Activated naive CD4-positive, alpha-beta T cell (primary cell): ENCODE measurements around the gene TDRD12.
"Not testable (repeated sequence)": the region's sequence is repeated elsewhere in the genome, so short reads cannot be mapped to it uniquely, and the experiment has no call there.

Experiments used
- DNase-seq, 4 experiments: peaks; one replicate each; lab custom pipeline; 2025; lab: John Stamatoyannopoulos, UW

TDRD12 gene

GRCh38 chr19:32692727-32693061, 26.9 kb upstream of the TDRD12 start:
- DNase-seq = no peak

- not testable (repeated sequence) for DNase-seq
These were observed 26.1 kb upstream of the TDRD12 start for GRCh38 chr19:32693151-32694108.

GRCh38 chr19:32694316-32694715, 25.3 kb upstream of the TDRD12 start:
- DNase-seq = not testable (repeated sequence)

GRCh38 chr19:32694851-32695250, 24.7 kb upstream of the TDRD12 start:
- not testable (repeated sequence) for DNase-seq

- DNase-seq = not testable (repeated sequence)
These were observed 24.1 kb upstream of the TDRD12 start for GRCh38 chr19:32695506-32695905.

- DNase-seq = not testable (repeated sequence)
These were observed 22.8 kb upstream of the TDRD12 start for GRCh38 chr19:32696771-32697170.

- DNase-seq = not testable (repeated sequence)
These were observed 19.4 kb upstream of the TDRD12 start for GRCh38 chr19:32700129-32700528.

- DNase-seq = no peak
These were observed 17.6 kb upstream of the TDRD12 start for GRCh38 chr19:32702010-32702409.

GRCh38 chr19:32704006-32704405, 15.6 kb upstream of the TDRD12 start:
- not testable (repeated sequence) for DNase-seq

- DNase-seq = peak in 1 of 4 experiments; percentile 5
These were observed 11.1 kb upstream of the TDRD12 start for GRCh38 chr19:32708457-32708856.

- no peak for DNase-seq
These were observed 10.5 kb upstream of the TDRD12 start for GRCh38 chr19:32709032-32709431.

- DNase-seq = no peak
These were observed 7.8 kb upstream of the TDRD12 start for GRCh38 chr19:32711747-32712146.

- DNase-seq = not testable (repeated sequence)
These were observed 3.4 kb upstream of the TDRD12 start for GRCh38 chr19:32716203-32716602.

GRCh38 chr19:32717496-32717895, 2.1 kb upstream of the TDRD12 start:
- DNase-seq = no peak

- DNase-seq = no peak
These were observed 1.3 kb upstream of the TDRD12 start for GRCh38 chr19:32718286-32718685.

- no peak for DNase-seq
These were observed 809 bp downstream of the TDRD12 start for GRCh38 chr19:32720216-32720935.

- no peak for DNase-seq
These were observed 1.3 kb downstream of the TDRD12 start for GRCh38 chr19:32720936-32721250.

- no peak for DNase-seq
These were observed 16.4 kb downstream of the TDRD12 start for GRCh38 chr19:32735936-32736335.

GRCh38 chr19:32743021-32743420, 23.5 kb downstream of the TDRD12 start:
- no peak for DNase-seq

GRCh38 chr19:32743447-32743846, 23.9 kb downstream of the TDRD12 start:
- no peak for DNase-seq

GRCh38 chr19:32744555-32745325, 25.2 kb downstream of the TDRD12 start:
- DNase-seq = no peak

GRCh38 chr19:32745594-32746251, 26.2 kb downstream of the TDRD12 start:
- not testable (repeated sequence) for DNase-seq
